HG03280 (cell line): Measurements from ENCODE around the gene KIF5A.

Experiments
- ATAC-seq: cut with Tn5 transposase; IDR thresholded peaks from one replicate; pipeline ENCODE4 v1.9.1; 2021; ENCODE audit warnings: mild to moderate bottlenecking, moderate library complexity; ENCODE audit not compliant: unreplicated experiment

KIF5A gene

GRCh38 chr12:57628280-57629191, 78.7 kb downstream of the KIF5A start:
- ATAC-seq: no peak

- ATAC-seq: no peak
Observed at GRCh38 chr12:57629897-57630471, 80.1 kb downstream of the KIF5A start.

DNA sequence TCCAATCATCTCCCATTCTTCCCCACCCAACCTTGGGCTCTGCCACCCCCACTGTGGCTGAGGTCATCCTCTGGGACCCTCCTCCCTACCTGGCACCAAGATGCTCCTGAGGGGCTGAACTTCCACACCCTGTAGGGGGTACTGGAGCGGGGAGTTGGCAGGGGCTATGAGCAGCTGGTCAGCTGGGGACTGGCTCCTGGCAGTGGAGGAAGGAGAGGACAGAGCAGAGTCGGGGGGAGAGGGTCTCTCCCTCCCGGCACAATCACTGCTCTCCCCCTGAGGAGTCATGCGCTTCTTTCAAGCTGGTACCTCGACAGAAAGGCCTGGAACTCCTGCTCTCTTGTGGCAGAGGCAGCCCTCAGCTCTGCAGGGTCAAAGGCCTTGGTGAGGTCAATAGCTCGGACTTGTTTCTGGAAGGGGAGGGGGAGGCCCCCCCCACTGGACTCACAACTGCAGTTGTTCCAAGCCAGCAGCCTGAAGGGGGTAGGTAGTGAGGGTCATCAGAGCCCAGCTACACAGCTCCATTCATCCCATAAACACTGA, 81.1 kb downstream of the KIF5A start:
- no peak for ATAC-seq

GRCh38 chr12:57631566-57632072, 81.8 kb downstream of the KIF5A start:
- no peak for ATAC-seq

- no peak for ATAC-seq
Observed at GRCh38 chr12:57632073-57632957, 82.5 kb downstream of the KIF5A start.

DNA sequence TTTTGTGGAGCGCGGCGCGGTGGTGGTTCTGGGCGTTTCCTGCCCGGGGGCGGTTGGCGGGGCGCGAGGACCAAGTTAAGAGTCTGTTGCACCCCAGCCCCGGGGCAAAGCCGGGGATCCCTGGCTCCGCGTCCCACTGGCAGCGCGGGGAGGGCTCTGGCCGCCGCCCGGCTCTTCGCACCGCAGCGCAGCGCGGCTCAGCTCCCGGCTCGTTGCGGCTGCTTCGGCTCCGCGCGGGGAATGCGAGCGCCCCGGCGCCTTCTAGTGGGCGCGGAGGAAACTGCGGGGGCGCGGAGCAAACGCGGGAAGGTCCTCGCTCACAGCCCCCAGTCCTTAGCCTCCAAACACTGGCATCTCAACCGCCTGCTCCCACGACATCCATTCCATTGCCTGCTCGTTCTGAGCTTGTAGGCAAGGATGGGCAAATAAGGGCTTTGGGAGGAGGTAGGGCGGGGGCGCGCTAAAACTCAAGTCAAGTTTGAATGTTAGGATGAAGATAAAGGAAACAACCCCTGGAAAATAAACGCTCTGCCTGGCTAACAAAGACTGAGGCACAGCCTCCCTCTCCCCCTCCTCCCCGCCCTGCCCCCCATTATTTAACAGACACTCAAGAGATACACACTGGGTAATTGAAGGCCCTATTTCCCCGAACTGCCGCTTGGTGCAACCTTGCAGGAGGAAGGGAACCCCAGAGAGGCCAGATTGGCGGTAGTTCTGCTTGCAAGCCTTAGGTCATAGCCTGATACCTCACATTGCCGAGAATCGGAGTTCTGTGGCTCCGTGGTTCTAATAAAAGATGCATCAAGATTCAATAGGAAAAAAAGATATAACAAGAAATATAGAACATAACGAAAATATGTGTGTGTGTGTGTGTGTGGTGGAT, 83.4 kb downstream of the KIF5A start, which contains the start of gene B4GALNT1:
TSS of gene B4GALNT1 (minus strand) at position 244 of the 883 bp plus-strand sequence. CDS start 1,069 bp downstream, outside the sequence.
- ATAC-seq: peak; percentile 79
